ENCODE results near the gene PROKR1. TPM values are rescaled to one million over a fixed set of nuclear protein-coding genes. Genes with fewer than 3 reads are reported as not detected.

PROKR1 gene
- total and polyA plus RNA-seq, 7 donors = 0.20 to 1.1 (median 0.67) TPM; not detected in 3

Other genes with a start within 250 kb of the PROKR1 start
- 1 to 10 TPM in 1 of 4 donors, under 1 TPM in 3; 0.55 to 1.1 (median 0.83) TPM for gene FBXO48, start 176.3 kb upstream of the PROKR1 start, total RNA-seq
- gene FBXO48, start 176.3 kb upstream of the PROKR1 start, polyA plus RNA-seq = 1 to 10 TPM in 1 of 3 donors, under 1 TPM in 2; 0.60 to 1.2 (median 0.70) TPM
- 10 to 100 TPM; 11.0 to 21.7 (median 14.5) TPM for gene APLF, start 176.0 kb upstream of the PROKR1 start, total RNA-seq
- gene APLF, start 176.0 kb upstream of the PROKR1 start, polyA plus RNA-seq = under 1 TPM; 0.23 to 0.69 (median 0.60) TPM
- 1 to 10 TPM; 2.6 to 6.4 (median 5.7) TPM for gene ARHGAP25, start 91.2 kb downstream of the PROKR1 start, total RNA-seq
- 10 to 100 TPM in 1 of 3 donors, 1 to 10 TPM in 2; 2.8 to 18.1 (median 7.2) TPM for gene ARHGAP25, start 91.2 kb downstream of the PROKR1 start, polyA plus RNA-seq
- gene BMP10, start 227.8 kb downstream of the PROKR1 start, total RNA-seq = not detected
- gene BMP10, start 227.8 kb downstream of the PROKR1 start, polyA plus RNA-seq = not detected